Activated CD4-positive, alpha-beta T cell treated with anti-CD3 and anti-CD28 coated beads, Interleukin-2, amount 10 ng/mL, durations not matched to agents 7 days and 5 days (primary cell): ENCODE results near the gene GHRL. TPM values are rescaled to one million over a fixed set of nuclear protein-coding genes. Genes with fewer than 3 reads are reported as not detected.

Experiments
- CTCF ChIA-PET: fragments of 350-600 bp; sonication (Branson Sonifier 250); formaldehyde crosslinking; loops from one replicate; lab custom pipeline; 2021; ENCODE audit warnings: antibody characterized with exemption; lab: Charles Lee
- POLR2A ChIA-PET: fragments of 350-600 bp; sonication (Branson Sonifier 250); formaldehyde crosslinking; loops from one replicate; lab custom pipeline; 2021; ENCODE audit warnings: antibody characterized with exemption; lab: Charles Lee
- DNase-seq: peaks from one replicate; pipeline ENCODE4 v3.0.0-alpha.2; 2020
- H3K27ac Mint-ChIP-seq: one replicate; pipeline ENCODE4 v1.8.0; 2021; ENCODE audit warnings: mild to moderate bottlenecking, moderate library complexity, mixed read lengths
- H3K27me3 Mint-ChIP-seq: one replicate; pipeline ENCODE4 v1.8.0; 2021; ENCODE audit warnings: mixed read lengths
- H3K36me3 Mint-ChIP-seq: one replicate; pipeline ENCODE4 v1.8.0; 2021; ENCODE audit warnings: low read depth, mixed read lengths
- H3K4me1 Mint-ChIP-seq: one replicate; pipeline ENCODE4 v1.8.0; 2021; ENCODE audit warnings: mixed read lengths
- H3K4me3 Mint-ChIP-seq: one replicate; pipeline ENCODE4 v1.8.0; 2021; ENCODE audit warnings: mild to moderate bottlenecking, moderate library complexity, mixed read lengths
- H3K9me3 Mint-ChIP-seq: one replicate; pipeline ENCODE4 v1.8.0; 2021; ENCODE audit warnings: mixed read lengths
- total RNA-seq, 2 experiments: library from RNA; stranded (reverse); gene quantifications; one replicate each; pipeline ENCODE4 v1.2.3, GENCODE V29; 2021

Gene GHRL
- total RNA-seq, 2 experiments from 2014 or later, result 0.30 to 0.56 TPM

- Mint-ChIP-seq H3K9me3 (no peaks in the 10 kb centered on the region), H3K27me3 (no peaks in the 10 kb centered on the region), H3K4me3 (peak overlapping the region; percentile 58), H3K4me1 (peaks cover 73% of the 10 kb centered on the region), H3K27ac (peak overlapping the region; percentile 79), H3K36me3 (peaks cover 75% of the 10 kb centered on the region)
- DNase-seq, result peak; percentile 71
- POLR2A ChIA-PET, result interaction anchor here (0.6 to 0.8 kb wide), 4 partner anchors 10 to 100 kb away, joined by 3 to 8 read pairs (median 4); no protein-coding TSS in a partner anchor
- CTCF ChIA-PET, result interaction anchor here (0.6 to 2.2 kb wide), 23 partner anchors 10 to 471 kb away, joined by 3 to 20 read pairs (median 4); partner anchors contain the start of genes ARPC4 and FANCD2
These were observed 28.9 kb downstream of the GHRL start for GRCh38 chr3:10263646-10264363.

DNA sequence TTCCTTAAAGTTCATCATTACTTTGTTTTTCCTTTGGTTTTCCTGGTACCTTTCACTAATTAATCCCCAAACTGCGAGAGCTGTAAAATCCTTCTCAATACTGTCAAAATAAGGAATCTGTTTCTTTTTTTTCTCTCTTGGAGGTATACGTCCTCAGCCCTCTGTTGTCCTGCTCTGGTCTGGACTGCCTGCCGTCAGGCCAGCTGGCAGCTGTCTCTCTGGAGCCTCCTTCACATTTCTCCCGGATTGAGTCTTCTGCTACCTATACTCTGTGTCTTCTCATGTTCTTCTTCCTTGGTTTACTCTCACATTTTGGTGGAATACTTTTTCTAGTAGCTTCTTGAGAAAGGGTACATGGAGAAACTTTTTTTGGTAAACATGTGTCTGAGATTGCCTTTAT is 30.7 kb downstream of the GHRL start:
- Mint-ChIP-seq H3K36me3 (peaks cover 68% of the 10 kb centered on the region), H3K27ac (no peak overlapping the region), H3K4me1 (peaks cover 73% of the 10 kb centered on the region), H3K4me3 (no peak overlapping the region), H3K9me3 (no peaks in the 10 kb centered on the region), H3K27me3 (no peaks in the 10 kb centered on the region)
- DNase-seq, result no peak
- CTCF ChIA-PET, result interaction anchor here (1.0 to 1.5 kb wide), 5 partner anchors 10 to 100 kb away, joined by 4 to 7 read pairs (median 4); no protein-coding TSS in a partner anchor
- POLR2A ChIA-PET, result no interaction called here

DNA sequence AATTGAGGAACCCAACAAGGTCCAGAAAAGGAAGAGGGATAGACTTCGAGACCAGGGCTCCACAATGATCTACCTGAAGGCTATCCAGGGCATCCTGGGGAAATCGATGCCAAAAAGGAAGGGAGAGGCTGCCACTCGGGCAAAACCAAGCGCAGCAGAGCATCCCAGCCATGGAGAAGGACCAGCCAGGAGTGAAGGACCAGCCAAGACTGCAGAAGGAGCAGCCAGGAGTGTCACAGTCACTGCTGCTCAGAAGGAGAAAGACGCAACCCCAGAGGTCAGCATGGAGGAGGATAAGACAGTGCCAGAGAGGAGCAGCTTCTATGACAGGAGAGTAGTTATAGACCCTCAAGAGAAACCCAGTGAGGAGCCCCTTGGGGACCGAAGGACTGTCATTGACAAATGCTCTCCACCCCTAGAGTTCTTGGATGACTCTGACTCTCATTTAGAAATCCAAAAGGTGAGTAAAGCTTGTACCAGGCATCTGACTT is 32.5 kb downstream of the GHRL start:
- POLR2A ChIA-PET, result interaction anchor here (0.6 kb wide), 1 partner anchor 14 kb away, joined by 3 read pairs; no protein-coding TSS in a partner anchor
- DNase-seq, result no peak
- H3K27ac Mint-ChIP-seq, result peak overlapping the region; percentile 52
- no peaks in the 10 kb centered on the region for H3K9me3 Mint-ChIP-seq
- CTCF ChIA-PET, result interaction anchor here (1.5 kb wide), 1 partner anchor 99 kb away, joined by 4 read pairs; no protein-coding TSS in a partner anchor
- H3K4me1 Mint-ChIP-seq, result peaks cover 74% of the 10 kb centered on the region
- peaks cover 66% of the 10 kb centered on the region for H3K36me3 Mint-ChIP-seq
- no peaks in the 10 kb centered on the region for H3K27me3 Mint-ChIP-seq
- H3K4me3 Mint-ChIP-seq, result no peak overlapping the region

DNA sequence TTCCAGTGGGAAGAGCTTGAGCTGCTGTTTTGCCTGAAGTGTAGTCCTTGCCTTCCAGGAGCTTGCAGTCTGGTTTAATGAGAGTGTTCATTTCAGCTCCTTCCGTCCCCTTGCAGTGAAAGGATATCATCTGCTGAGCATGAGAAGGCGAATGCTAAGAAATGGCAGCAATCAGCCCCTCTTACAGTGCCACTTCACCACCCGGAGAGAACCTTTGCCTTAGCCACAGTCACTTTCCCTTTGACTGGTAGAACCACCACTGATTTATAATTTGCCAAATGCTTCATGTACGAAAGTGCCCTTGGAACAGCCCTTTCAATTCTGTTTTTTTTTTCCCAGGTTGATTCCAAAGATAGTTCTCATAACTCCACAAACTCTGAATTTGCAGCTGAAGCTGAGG is 32.9 kb downstream of the GHRL start:
- CTCF ChIA-PET, result no interaction called here
- DNase-seq, result no peak
- peaks cover 76% of the 10 kb centered on the region for H3K4me1 Mint-ChIP-seq
- H3K4me3 Mint-ChIP-seq, result no peak overlapping the region
- H3K9me3 Mint-ChIP-seq, result no peaks in the 10 kb centered on the region
- H3K27ac Mint-ChIP-seq, result peak overlapping the region; percentile 52
- peaks cover 71% of the 10 kb centered on the region for H3K36me3 Mint-ChIP-seq
- POLR2A ChIA-PET, result interaction anchor here (0.6 kb wide), 1 partner anchor 14 kb away, joined by 3 read pairs; no protein-coding TSS in a partner anchor
- no peaks in the 10 kb centered on the region for H3K27me3 Mint-ChIP-seq

DNA sequence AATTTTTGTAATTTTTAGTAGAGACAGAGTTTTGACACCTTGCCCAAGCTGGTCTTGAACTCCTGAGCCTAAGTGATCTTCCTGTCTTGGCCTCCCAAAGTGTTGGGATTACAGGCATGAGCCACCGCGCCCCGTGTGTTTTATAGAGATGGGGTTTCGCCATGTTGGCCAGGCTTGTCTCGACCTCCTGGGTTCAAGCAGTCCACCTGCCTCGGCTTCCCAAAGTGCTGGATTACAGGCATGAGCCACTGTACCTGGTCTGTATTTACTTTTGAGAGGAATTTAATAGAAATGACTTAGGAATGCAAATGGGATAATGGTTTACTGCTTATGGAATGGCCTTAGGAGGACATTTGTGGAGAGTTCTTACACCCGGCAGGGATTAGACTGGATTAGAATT is 33.7 kb downstream of the GHRL start:
- Mint-ChIP-seq H3K36me3 (peaks cover 74% of the 10 kb centered on the region), H3K9me3 (no peaks in the 10 kb centered on the region), H3K27me3 (no peaks in the 10 kb centered on the region), H3K4me3 (no peak overlapping the region), H3K27ac (peak overlapping the region; percentile 43), H3K4me1 (peaks cover 77% of the 10 kb centered on the region)
- ChIA-PET CTCF (interaction anchor here (0.8 to 1.2 kb wide), 2 partner anchors 12 to 23 kb away, joined by 4 to 5 read pairs; no protein-coding TSS in a partner anchor), POLR2A (no interaction called here)
- no peak for DNase-seq

DNA sequence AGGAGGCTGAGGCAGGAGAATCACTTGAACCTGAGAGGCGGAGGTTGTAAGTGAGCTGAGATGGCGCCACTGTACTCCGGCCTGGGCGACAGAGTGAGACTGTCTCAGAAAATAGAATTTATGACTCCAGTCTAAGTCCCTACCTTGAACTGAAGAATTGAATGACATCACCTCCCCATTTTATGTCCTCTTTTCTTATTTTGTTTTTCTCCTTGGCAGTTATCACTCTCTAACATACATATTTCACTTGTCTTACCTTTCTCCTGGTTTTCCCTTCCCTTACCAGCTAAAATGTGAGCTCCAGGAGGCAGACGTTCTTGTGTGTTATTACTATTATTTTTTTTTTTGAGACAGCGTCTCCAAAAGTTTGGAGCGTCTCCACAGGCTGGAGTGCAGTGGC is 36.9 kb downstream of the GHRL start:
- Mint-ChIP-seq H3K27ac (peak overlapping the region; percentile 68), H3K36me3 (peaks cover 70% of the 10 kb centered on the region)

GRCh38 chr3:10253731-10254130 is 39.0 kb downstream of the GHRL start:
- peaks cover 69% of the 10 kb centered on the region for H3K36me3 Mint-ChIP-seq
- CTCF ChIA-PET, result interaction anchor here (0.5 to 3.2 kb wide), 3 partner anchors 10 to 28 kb away, joined by 3 to 20 read pairs (median 3); no protein-coding TSS in a partner anchor

More for the DNA sequence above, 36.9 kb downstream of the GHRL start:
- no peak overlapping the region for H3K4me3 Mint-ChIP-seq
- no peaks in the 10 kb centered on the region for H3K9me3 Mint-ChIP-seq
- ChIA-PET CTCF (no interaction called here), POLR2A (interaction anchor here (0.6 kb wide), 1 partner anchor 21 kb away, joined by 3 read pairs; no protein-coding TSS in a partner anchor)
- H3K4me1 Mint-ChIP-seq, result peaks cover 71% of the 10 kb centered on the region
- H3K27me3 Mint-ChIP-seq, result no peaks in the 10 kb centered on the region
- no peak for DNase-seq

DNA sequence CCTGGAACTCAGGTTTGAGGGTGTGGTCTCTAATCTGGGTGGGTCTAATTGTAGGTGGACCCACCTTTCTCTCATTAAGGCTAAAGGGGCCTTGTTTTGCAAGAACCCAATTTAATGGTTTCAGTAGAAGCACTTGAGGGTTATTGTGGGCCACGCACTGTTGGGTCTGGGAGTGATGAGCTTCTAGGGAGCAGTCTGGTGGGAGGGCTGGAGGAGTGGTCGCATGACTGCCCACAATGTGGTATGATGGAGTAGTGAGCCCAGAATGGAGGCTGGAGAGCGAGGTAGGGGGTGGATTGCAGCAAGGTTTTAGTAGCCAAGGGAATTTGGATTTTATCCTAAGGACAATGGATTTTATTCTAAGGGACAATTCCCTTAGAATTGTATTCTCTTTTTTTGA is 41.7 kb downstream of the GHRL start:
- ChIA-PET POLR2A (no interaction called here), CTCF (interaction anchor here (0.9 to 2.8 kb wide), 2 partner anchors 13 to 14 kb away, joined by 3 to 12 read pairs; no protein-coding TSS in a partner anchor)
- Mint-ChIP-seq H3K27me3 (no peaks in the 10 kb centered on the region), H3K9me3 (peaks cover 6% of the 10 kb centered on the region), H3K36me3 (peaks cover 67% of the 10 kb centered on the region), H3K27ac (peak overlapping the region; percentile 47), H3K4me3 (peak overlapping the region; percentile 96), H3K4me1 (peaks cover 68% of the 10 kb centered on the region)
- DNase-seq, result no peak

More at GRCh38 chr3:10253731-10254130, 39.0 kb downstream of the GHRL start:
- H3K4me3 Mint-ChIP-seq, result no peak overlapping the region
- POLR2A ChIA-PET, result interaction anchor here (1.0 kb wide), 1 partner anchor 10 kb away, joined by 3 read pairs; no protein-coding TSS in a partner anchor
- DNase-seq, result no peak
- no peak overlapping the region for H3K27ac Mint-ChIP-seq
- H3K9me3 Mint-ChIP-seq, result no peaks in the 10 kb centered on the region
- H3K27me3 Mint-ChIP-seq, result no peaks in the 10 kb centered on the region
- peaks cover 70% of the 10 kb centered on the region for H3K4me1 Mint-ChIP-seq

DNA sequence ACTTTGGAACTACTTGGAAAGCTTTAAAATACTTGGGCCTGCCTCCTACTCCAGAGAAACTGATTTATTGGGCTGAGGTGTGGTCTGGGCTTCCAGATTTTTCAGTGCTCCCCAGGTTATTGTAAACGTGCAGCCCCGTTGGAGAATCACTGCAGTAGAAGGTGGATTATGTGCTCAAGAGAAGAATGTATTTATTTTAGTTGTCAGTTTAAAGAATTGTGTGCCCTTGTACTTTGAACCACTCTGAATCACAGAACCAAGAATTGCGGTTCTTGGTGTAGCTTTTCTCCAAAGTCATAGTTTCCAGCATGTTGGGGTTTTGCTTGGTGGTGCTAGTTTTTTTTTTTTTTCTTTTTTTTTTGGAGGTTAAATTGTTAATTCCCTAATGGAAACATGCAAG is 42.9 kb downstream of the GHRL start:
- ChIA-PET CTCF (interaction anchor here (0.7 to 2.8 kb wide), 4 partner anchors 14 to 184 kb away, joined by 3 to 12 read pairs (median 4); no protein-coding TSS in a partner anchor), POLR2A (interaction anchor here (0.7 kb wide), 1 partner anchor 299 kb away, joined by 4 read pairs; no protein-coding TSS in a partner anchor)
- H3K4me1 Mint-ChIP-seq, result peaks cover 57% of the 10 kb centered on the region
- H3K4me3 Mint-ChIP-seq, result peak overlapping the region; percentile 96
- H3K27ac Mint-ChIP-seq, result peak overlapping the region; percentile 91
- no peak for DNase-seq
- peaks cover 15% of the 10 kb centered on the region for H3K9me3 Mint-ChIP-seq
- H3K27me3 Mint-ChIP-seq, result no peaks in the 10 kb centered on the region
- H3K36me3 Mint-ChIP-seq, result peaks cover 66% of the 10 kb centered on the region

DNA sequence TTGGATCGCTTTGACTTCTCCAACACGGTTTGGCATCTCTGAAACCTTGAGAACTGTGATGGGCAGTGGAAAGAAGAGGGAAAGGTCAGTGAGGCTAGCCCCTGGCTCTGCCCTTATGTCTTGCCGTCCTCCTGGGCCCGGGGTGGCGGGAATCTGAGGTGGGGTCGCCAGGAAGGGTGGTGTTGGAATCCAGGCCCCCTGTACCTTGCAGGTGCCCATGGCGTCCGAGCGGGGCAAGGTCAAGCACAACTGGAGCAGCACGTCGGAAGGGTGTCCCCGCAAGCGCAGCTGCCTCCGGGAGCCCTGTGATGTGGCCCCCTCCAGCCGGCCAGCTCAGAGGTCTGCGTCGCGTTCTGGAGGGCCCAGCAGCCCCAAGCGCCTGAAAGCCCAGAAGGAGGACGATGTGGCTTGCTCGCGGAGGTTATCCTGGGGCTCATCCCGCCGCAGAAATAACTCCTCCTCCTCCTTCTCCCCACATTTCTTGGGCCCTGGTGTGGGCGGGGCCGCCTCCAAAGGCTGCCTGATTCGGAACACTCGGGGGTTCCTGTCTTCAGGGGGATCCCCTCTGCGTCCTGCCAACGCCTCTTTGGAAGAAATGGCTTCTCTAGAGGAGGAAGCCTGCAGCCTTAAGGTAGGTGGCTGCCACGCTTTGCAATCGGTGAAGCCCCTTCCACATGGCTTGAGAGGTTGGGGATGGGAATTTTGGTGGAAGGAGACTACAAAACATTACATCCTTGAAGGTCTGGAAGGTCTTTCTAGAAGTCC is 43.6 kb downstream of the GHRL start:
- POLR2A ChIA-PET, result interaction anchor here (0.7 kb wide), 1 partner anchor 299 kb away, joined by 4 read pairs; no protein-coding TSS in a partner anchor
- DNase-seq, result peak; percentile 54
- Mint-ChIP-seq H3K36me3 (peaks cover 65% of the 10 kb centered on the region), H3K27ac (peak overlapping the region; percentile 91), H3K27me3 (no peaks in the 10 kb centered on the region), H3K9me3 (peaks cover 20% of the 10 kb centered on the region), H3K4me3 (peak overlapping the region; percentile 96), H3K4me1 (peaks cover 51% of the 10 kb centered on the region)
- CTCF ChIA-PET, result interaction anchor here (0.7 to 2.8 kb wide), 5 partner anchors 15 to 183 kb away, joined by 3 to 12 read pairs (median 5); no protein-coding TSS in a partner anchor

DNA sequence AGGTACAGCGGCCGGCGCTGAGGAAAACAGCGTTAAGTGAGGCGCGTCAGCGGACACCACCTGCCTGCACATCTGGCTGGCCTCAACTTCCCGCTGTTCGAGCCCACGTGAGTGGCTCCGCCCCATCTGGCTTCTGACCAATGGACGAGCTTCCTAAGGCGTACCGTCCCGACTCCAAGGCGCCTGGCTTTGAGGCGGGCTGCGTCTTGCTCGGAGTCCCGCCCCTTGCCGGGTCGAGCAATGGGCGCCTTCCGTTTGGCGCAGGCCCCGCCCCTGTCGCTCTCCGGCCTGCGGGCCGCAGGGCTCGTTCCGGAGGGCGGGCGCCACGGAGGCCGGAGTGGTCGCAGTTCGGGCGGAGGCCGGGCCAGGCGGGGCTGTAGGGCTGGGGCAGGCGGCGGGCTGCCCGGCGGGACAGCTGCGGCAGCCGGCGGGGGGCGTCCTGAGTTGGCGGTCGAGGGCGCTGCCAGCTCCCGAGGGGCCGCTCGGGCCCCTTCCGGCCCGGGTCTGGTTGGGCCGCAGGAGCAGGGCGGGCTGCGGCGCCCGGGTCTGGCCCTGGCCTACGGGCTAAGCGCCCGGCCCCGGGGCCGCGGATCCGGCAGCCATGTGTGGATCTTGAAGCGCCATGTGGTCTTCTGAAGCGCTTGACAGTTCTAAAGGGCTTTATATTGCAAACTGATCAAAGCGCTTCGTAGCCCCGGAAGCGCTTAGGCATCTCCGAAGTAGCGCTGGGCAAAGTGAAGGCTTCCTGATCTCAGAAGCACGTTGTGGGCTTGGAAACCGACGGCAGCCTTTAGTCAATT is 44.4 kb downstream of the GHRL start, which contains the start of gene TATDN2:
TATDN2 (plus strand) TSS at position 276 of the 800 bp plus-strand sequence. CDS start 742 bp downstream, outside the sequence.
- H3K36me3 Mint-ChIP-seq, result peaks cover 63% of the 10 kb centered on the region
- peaks cover 49% of the 10 kb centered on the region for H3K4me1 Mint-ChIP-seq
- DNase-seq, result peak; percentile 97
- peak within 1 kb of the TSS; percentile 96 for H3K4me3 Mint-ChIP-seq
- peak within 1 kb of the TSS; percentile 95 for H3K27ac Mint-ChIP-seq
- H3K27me3 Mint-ChIP-seq, result no peaks in the 10 kb centered on the region
- peaks cover 24% of the 10 kb centered on the region for H3K9me3 Mint-ChIP-seq
- ChIA-PET CTCF (interaction anchor here (0.7 to 1.7 kb wide), 11 partner anchors 10 to 471 kb away, joined by 3 to 6 read pairs (median 3); no protein-coding TSS in a partner anchor), POLR2A (interaction anchor here (0.6 kb wide), 1 partner anchor 104 kb away, joined by 5 read pairs; no protein-coding TSS in a partner anchor)
